ENCODE measurements around the gene THRA. TPM values are rescaled to one million over a fixed set of nuclear protein-coding genes. Genes with fewer than 3 reads are reported as not detected.

Gene THRA
- total and polyA plus RNA-seq, 2 of the 8 experiments (the other 6 are each of a cell fraction or from before 2014, with no cell fraction given) = 6.4 to 10.2 TPM

- TF ChIP-seq TEAD4 (IDR thresholded peaks at IDR 0.05; ENCODE audit: low read depth, low read length) = no peak
- TF ChIP-seq CTBP2 (IDR thresholded peaks at IDR 0.05; ENCODE audit: borderline replicate concordance, insufficient read depth, insufficient read length, low read length) = no peak
- no peak for TF ChIP-seq JUND (IDR thresholded peaks at IDR 0.05; ENCODE audit: low read length)
- no peak for TF ChIP-seq CHD2 (IDR thresholded peaks at IDR 0.05; ENCODE audit: low read length)
- no peak for TF ChIP-seq BACH1 (IDR thresholded peaks at IDR 0.05; ENCODE audit: low read length)
- TF ChIP-seq SP2 (IDR thresholded peaks at IDR 0.05; ENCODE audit: low read length) = no peak
- no peak for TF ChIP-seq CHD7 (IDR thresholded peaks at IDR 0.05; ENCODE audit: insufficient replicate concordance, low read length)
- no peak for TF ChIP-seq MAFK (IDR thresholded peaks at IDR 0.05; ENCODE audit: low read depth, low read length)
- no peak for TF ChIP-seq SRF (IDR thresholded peaks at IDR 0.05; ENCODE audit: low read depth, low read length)
Observed at GRCh38 chr17:40067710-40068109, 4.9 kb downstream of the THRA start (continued).

Measured in H1 (cell line).